DOHH2 (cell line): Measurements from ENCODE around the gene ADAM8.

Experiments used
- H3F3A ChIP-seq: fragments of 200-600 bp; sonication (generic), shearing (Covaris generic); 2 replicates; pipeline ENCODE4 v1.6.0; 2016; ENCODE audit warnings: antibody characterized with exemption, mild to moderate bottlenecking; ENCODE audit not compliant: control insufficient read depth, insufficient read depth
- H3K27ac ChIP-seq: fragments of 200-600 bp; sonication (generic); 2 replicates; pipeline ENCODE4 v1.5.1; 2014; ENCODE audit warnings: low read depth, mild to moderate bottlenecking, low read length, moderate library complexity
- H3K27me3 ChIP-seq: fragments of 200-600 bp; sonication (generic); 2 replicates; pipeline ENCODE4 v1.6.1; 2014; ENCODE audit warnings: mild to moderate bottlenecking, low read length, mixed read lengths; ENCODE audit not compliant: control insufficient read depth
- H3K36me3 ChIP-seq: fragments of 200-600 bp; sonication (generic); 2 replicates; pipeline ENCODE4 v1.6.1; 2014; ENCODE audit warnings: mild to moderate bottlenecking, low read length, moderate library complexity, mixed read lengths; ENCODE audit not compliant: control insufficient read depth
- H3K4me1 ChIP-seq: fragments of 200-600 bp; sonication (generic); 2 replicates; pipeline ENCODE4 v1.6.1; 2014; ENCODE audit warnings: mild to moderate bottlenecking, low read length, mixed read lengths; ENCODE audit not compliant: control insufficient read depth
- H3K4me2 ChIP-seq: fragments of 200-600 bp; sonication (generic); 2 replicates; pipeline ENCODE4 v1.6.0; 2014; ENCODE audit warnings: mild to moderate bottlenecking, low read length, moderate library complexity
- H3K4me3 ChIP-seq: fragments of 200-600 bp; sonication (generic); 2 replicates; pipeline ENCODE4 v1.5.1; 2014; ENCODE audit warnings: mild to moderate bottlenecking, low read length, mixed read lengths
- H3K79me2 ChIP-seq: fragments of 200-600 bp; sonication (generic); 2 replicates; pipeline ENCODE4 v1.6.1; 2014; ENCODE audit warnings: mild to moderate bottlenecking, low read length, mixed read lengths; ENCODE audit not compliant: control insufficient read depth
- H3K9me2 ChIP-seq: fragments of 200-600 bp; sonication (generic); replicated peaks from 2 replicates; pipeline ENCODE4 v1.6.1; 2014; ENCODE audit warnings: mild to moderate bottlenecking, low read length, mixed read lengths; ENCODE audit not compliant: control insufficient read depth
- H3K9me3 ChIP-seq: fragments of 200-600 bp; sonication (generic); 2 replicates; pipeline ENCODE4 v1.6.1; 2014; ENCODE audit warnings: antibody characterized with exemption, low read length, mixed read lengths; ENCODE audit not compliant: control insufficient read depth, insufficient read depth
- H4K20me1 ChIP-seq: fragments of 200-600 bp; sonication (generic); 2 replicates; pipeline ENCODE4 v1.6.0; 2014; ENCODE audit warnings: low read depth, mild to moderate bottlenecking, antibody characterized with exemption, low read length, moderate library complexity; ENCODE audit not compliant: control insufficient read depth, insufficient read depth
- EZH2phosphoT487 ChIP-seq: fragments of 200-600 bp; sonication (generic); IDR thresholded peaks from 2 replicates; pipeline ENCODE4 v1.6.1; 2017; ENCODE audit warnings: borderline replicate concordance, mild to moderate bottlenecking, antibody characterized with exemption, low read length, moderate library complexity, mixed read lengths
- TF ChIP-seq, protein P1 (sequence below): fragments of 200-600 bp; sonication (generic); IDR thresholded peaks from one replicate; pipeline ENCODE4 v1.5.1; 2014; ENCODE audit warnings: antibody characterized with exemption, mild to moderate bottlenecking, low read depth, low read length; ENCODE audit not compliant: poor library complexity, severe bottlenecking

Gene ADAM8

GRCh38 chr10:133219782-133220181, 56.9 kb downstream of the ADAM8 start:
- no peaks in the 10 kb centered on the region for H3K4me1 ChIP-seq
- no peaks in the 10 kb centered on the region for H3K36me3 ChIP-seq
- no peak overlapping the region for H3K27ac ChIP-seq
- no peaks in the 10 kb centered on the region for H3K9me2 ChIP-seq
- no peaks in the 10 kb centered on the region for H3K27me3 ChIP-seq
- H4K20me1 ChIP-seq = no peaks in the 10 kb centered on the region
- H3K9me3 ChIP-seq = no peaks in the 10 kb centered on the region
- TF ChIP-seq EZH2phosphoT487 = no peak
- no peaks in the 10 kb centered on the region for H3K79me2 ChIP-seq
- H3K4me3 ChIP-seq = no peak overlapping the region
- H3F3A ChIP-seq = no peaks in the 10 kb centered on the region
- H3K4me2 ChIP-seq = no peak overlapping the region

DNA sequence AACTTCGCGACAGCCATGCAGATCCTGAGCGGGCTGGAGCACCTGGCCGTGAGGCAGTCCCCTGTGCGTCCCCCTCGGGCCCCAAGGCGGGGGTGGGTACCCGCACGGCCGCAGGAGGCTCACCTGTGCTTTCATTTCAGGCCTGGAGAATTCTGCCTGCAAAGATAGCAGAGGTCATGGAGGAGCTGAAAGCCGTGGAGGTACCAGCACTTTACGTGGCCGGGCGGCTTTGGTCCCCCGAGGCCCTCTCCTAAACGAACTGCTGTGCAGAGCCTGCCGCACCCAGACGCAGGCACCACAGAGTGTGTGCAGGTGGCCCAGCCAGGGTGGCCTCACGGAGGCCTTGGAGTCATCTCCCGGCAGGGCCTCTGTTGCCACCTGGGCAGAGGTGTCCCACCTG, 57.8 kb downstream of the ADAM8 start:
- no peaks in the 10 kb centered on the region for H3K9me2 ChIP-seq
- no peaks in the 10 kb centered on the region for H4K20me1 ChIP-seq
- H3K36me3 ChIP-seq = no peaks in the 10 kb centered on the region
- H3F3A ChIP-seq = no peaks in the 10 kb centered on the region
- no peak overlapping the region for H3K4me3 ChIP-seq
- H3K9me3 ChIP-seq = no peaks in the 10 kb centered on the region
- no peak overlapping the region for H3K4me2 ChIP-seq
- no peaks in the 10 kb centered on the region for H3K79me2 ChIP-seq
- no peak overlapping the region for H3K27ac ChIP-seq
- TF ChIP-seq, protein P1, sequence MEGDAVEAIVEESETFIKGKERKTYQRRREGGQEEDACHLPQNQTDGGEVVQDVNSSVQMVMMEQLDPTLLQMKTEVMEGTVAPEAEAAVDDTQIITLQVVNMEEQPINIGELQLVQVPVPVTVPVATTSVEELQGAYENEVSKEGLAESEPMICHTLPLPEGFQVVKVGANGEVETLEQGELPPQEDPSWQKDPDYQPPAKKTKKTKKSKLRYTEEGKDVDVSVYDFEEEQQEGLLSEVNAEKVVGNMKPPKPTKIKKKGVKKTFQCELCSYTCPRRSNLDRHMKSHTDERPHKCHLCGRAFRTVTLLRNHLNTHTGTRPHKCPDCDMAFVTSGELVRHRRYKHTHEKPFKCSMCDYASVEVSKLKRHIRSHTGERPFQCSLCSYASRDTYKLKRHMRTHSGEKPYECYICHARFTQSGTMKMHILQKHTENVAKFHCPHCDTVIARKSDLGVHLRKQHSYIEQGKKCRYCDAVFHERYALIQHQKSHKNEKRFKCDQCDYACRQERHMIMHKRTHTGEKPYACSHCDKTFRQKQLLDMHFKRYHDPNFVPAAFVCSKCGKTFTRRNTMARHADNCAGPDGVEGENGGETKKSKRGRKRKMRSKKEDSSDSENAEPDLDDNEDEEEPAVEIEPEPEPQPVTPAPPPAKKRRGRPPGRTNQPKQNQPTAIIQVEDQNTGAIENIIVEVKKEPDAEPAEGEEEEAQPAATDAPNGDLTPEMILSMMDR = no peak
- TF ChIP-seq EZH2phosphoT487 = no peak
- no peaks in the 10 kb centered on the region for H3K4me1 ChIP-seq
- no peaks in the 10 kb centered on the region for H3K27me3 ChIP-seq

GRCh38 chr10:133217800-133218589, 58.7 kb downstream of the ADAM8 start:
- TF ChIP-seq, protein P1 = no peak
- no peak for TF ChIP-seq EZH2phosphoT487
- Histone ChIP-seq H3K79me2 (no peaks in the 10 kb centered on the region), H3K9me3 (no peaks in the 10 kb centered on the region), H3K4me2 (no peak overlapping the region), H3K27me3 (no peaks in the 10 kb centered on the region), H3K9me2 (no peaks in the 10 kb centered on the region), H4K20me1 (no peaks in the 10 kb centered on the region), H3K4me3 (no peak overlapping the region), H3K27ac (no peak overlapping the region), H3K4me1 (no peaks in the 10 kb centered on the region), H3F3A (no peaks in the 10 kb centered on the region), H3K36me3 (no peaks in the 10 kb centered on the region)

- H4K20me1 ChIP-seq = no peaks in the 10 kb centered on the region
- H3K79me2 ChIP-seq = no peaks in the 10 kb centered on the region
- no peaks in the 10 kb centered on the region for H3K27me3 ChIP-seq
- H3K4me2 ChIP-seq = no peak overlapping the region
- no peaks in the 10 kb centered on the region for H3K9me2 ChIP-seq
- no peaks in the 10 kb centered on the region for H3K4me1 ChIP-seq
- peaks cover 5% of the 10 kb centered on the region; the same call in 1 of the 2 replicates for H3K9me3 ChIP-seq
- H3K27ac ChIP-seq = no peak overlapping the region
- no peak overlapping the region for H3K4me3 ChIP-seq
- no peaks in the 10 kb centered on the region for H3F3A ChIP-seq
- H3K36me3 ChIP-seq = no peaks in the 10 kb centered on the region
- TF ChIP-seq, protein P1 = no peak
- no peak for TF ChIP-seq EZH2phosphoT487
These were observed 59.9 kb downstream of the ADAM8 start for GRCh38 chr10:133216776-133217175.
